PC-9 (cell line): ENCODE results near the gene RUVBL2.

Experiments used
- CTCF ChIP-seq: fragments of 200-600 bp; sonication (generic); conservative IDR thresholded peaks from 2 replicates; pipeline ENCODE4 v1.6.1; 2017; ENCODE audit warnings: mixed run types, antibody characterized with exemption, mild to moderate bottlenecking, moderate library complexity
- EZH2 ChIP-seq: fragments of 200-600 bp; sonication (generic); IDR thresholded peaks from 2 replicates; pipeline ENCODE4 v1.8.0; 2017; ENCODE audit warnings: antibody characterized with exemption, low read depth

- no peak for TF ChIP-seq CTCF
- TF ChIP-seq EZH2 = no peak
These were observed 3.9 kb upstream of the RUVBL2 start for GRCh38 chr19:48989701-48990291.
